Midbrain (tissue), 1 donor: ENCODE data around the gene OSBPL8.
A peak's percentile ranks its signal among the peaks of the same experiment; 100 is the strongest.
"Not testable (repeated sequence)": the region's sequence is repeated elsewhere in the genome, so short reads cannot be mapped to it uniquely, and the experiment has no call there.

Source experiments
- DNase-seq: peaks from one replicate; lab custom pipeline; 2025; lab: John Stamatoyannopoulos, UW

OSBPL8 gene

GRCh38 chr12:76360316-76360715 is 199.3 kb downstream of the OSBPL8 start:
- DNase-seq = no peak

DNA sequence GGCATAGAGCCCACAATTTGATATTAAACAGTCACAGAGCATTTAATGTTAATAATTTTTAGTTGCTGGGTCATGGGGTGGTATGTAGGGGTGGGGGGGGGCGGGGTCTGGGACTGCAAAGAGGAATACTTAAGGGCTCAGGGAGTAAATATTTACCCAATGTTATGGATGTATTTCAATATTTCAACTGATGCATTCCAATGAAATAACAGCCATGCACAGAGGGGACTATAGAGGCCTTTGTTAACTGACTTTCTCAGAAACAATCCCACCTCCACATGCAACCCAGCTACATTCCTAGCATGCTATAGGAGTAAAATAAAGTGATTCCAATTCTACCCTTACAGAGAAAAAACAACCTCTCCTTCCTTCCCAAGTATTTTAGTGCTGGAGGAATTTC is 203.5 kb downstream of the OSBPL8 start:
- no peak for DNase-seq

GRCh38 chr12:76348079-76348901 is 211.3 kb downstream of the OSBPL8 start, which contains the start of gene BBS10:
BBS10 (minus strand) TSS chr12:76348415; CDS start chr12:76348358, 57 bp downstream.
- peak; percentile 91 for DNase-seq

- DNase-seq = peak; percentile 72
These were observed 212.7 kb downstream of the OSBPL8 start for GRCh38 chr12:76346798-76347420.

DNA sequence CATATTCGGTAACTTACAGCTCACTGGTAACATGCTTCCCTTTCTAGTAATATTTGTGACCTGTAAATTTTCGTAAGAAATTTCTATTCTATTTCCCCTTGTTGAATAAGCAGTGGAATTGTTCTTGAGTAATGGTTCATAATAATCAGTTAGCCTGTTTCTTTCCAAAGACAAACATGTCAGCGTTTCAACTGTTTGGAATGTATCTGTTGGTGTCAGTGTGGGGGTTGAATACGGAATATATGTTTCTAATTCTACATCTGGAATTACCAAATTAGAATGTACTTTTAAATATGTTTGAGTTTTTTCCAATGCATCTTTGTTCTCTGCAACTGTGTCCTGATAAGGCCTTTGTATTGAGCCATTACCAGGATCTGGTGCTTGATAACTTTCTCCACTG is 213.3 kb downstream of the OSBPL8 start:
- DNase-seq = no peak

- no peak for DNase-seq
These were observed 214.0 kb downstream of the OSBPL8 start for GRCh38 chr12:76345569-76345968.

DNA sequence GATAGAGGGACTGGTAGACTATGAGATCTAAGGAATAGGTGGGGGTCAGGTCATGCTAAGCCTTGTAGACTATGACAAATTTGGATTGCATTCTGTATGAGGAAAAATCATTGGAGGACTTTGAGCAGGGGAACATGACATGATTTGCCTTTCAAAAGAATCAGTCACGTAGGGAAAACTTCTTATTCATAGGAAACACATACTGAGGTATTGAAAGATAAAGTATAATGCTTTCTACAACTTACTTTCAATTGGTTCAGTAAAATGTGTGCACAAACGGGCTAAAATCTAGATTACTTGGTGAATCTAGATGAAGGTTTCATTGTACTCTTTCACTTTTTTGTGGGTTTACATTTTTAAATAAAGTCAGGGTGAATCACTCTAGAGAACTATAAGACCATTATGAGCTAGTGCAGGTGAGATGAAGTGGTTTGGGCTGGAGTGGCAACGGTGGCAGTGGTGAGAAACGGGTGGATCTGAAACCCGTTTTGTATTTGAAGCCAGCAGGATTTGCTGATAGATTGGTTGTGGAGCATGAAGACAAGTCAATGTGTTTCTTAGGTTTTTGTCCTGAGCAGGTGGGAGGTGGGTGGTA is 218.0 kb downstream of the OSBPL8 start:
- no peak for DNase-seq

GRCh38 chr12:76340680-76341435 is 218.7 kb downstream of the OSBPL8 start:
- no peak for DNase-seq

DNA sequence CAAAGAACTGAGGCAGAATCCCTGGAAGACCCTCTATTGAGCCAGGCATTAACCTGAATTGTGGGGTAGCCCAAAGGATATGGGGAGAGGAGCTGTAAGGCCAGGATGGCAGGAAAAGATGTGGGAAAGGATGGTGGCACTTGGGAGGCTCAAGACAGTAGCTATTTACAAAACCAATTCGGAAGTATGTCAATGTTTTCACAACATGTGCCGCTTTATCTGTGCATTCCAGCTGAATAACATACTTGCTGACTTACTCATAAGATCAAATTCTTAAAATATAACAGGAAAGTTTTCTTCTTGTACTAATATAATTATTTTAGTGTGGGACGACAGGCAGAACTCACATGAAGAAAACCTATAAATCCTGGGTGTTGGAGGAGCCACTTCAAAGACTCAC is 222.0 kb downstream of the OSBPL8 start:
- no peak for DNase-seq

- no peak for DNase-seq
These were observed 227.0 kb downstream of the OSBPL8 start for GRCh38 chr12:76332606-76333005.

GRCh38 chr12:76329606-76330005 is 230.0 kb downstream of the OSBPL8 start:
- no peak for DNase-seq

GRCh38 chr12:76329159-76329558 is 230.4 kb downstream of the OSBPL8 start:
- DNase-seq = no peak

- not testable (repeated sequence) for DNase-seq
These were observed 239.8 kb downstream of the OSBPL8 start for GRCh38 chr12:76319595-76320319.

DNA sequence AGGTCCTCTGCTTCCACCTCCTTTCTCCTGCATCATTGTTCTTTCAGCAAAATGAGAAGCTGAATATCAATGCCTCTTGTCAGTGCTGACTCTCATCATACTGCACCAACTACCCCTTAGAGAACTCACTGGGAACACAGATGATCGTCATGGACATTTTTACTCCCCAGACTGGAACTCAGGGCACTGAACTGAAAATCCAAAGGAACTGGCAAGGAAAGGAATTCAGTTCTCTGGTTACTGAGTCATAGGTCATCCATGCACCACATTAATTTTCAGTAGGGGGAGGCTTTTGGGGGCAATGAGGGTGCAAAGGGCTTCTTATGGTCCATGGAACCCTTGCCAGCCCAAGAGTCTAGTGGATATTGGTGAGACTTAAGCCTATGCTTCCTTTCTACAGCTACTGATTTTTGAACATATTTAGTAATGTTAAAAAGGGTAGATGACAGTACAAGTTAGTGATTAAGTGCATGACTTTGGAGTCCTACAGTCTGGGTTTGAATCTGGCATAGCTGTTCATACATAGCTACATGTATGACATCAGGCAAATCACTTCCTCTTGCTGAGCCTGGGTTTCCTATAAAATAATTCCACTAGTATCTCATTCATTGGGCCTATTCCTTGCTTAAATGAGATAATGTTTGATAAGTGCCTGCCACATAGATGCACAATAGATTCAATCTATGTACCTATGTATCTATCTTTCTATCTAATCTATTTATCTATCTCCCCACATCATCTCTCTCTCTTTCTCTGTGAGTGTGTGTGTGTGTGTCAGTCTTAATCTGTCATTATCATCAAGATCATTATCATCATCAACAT is 240.6 kb downstream of the OSBPL8 start:
- DNase-seq = no peak

GRCh38 chr12:76317976-76318375 is 241.6 kb downstream of the OSBPL8 start:
- no peak for DNase-seq

DNA sequence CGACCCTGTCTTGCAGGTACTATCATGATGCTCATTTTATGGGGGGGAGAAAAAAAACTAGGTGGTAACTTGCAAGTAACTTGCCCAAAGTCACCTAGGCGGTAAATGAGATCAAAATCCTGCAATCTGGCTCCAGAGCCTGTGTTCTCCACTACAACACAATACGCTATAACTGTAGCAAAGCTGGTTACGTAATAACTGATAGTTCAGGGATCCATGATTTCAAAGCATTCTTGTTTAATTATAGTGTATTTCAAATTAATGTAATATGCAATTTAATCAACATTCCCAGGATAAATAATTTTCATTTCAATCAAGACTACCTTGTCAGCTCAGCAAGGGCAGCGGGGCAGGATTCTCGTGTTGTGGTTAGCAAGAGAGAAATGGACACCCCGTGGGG is 243.1 kb downstream of the OSBPL8 start:
- DNase-seq = no peak

DNA sequence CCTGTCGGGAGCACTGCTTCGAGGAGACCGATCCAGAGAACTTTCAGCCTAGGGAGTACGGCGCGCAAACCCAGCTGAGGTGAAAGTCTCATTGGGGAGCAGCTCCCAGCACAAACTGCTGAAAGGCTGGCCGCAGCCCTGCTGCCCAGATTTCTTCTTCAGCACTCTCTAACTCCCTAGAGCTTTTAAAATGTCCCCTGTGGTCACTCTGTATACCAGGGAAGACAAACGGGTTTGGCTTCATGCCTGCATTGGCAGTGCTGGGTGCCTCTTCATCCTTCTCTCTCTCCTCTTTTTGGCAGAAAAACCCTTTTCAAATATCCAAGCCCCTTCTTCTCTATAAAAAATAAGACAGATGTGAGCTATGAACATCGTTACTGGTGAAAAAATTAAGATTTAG is 246.3 kb downstream of the OSBPL8 start:
- no peak for DNase-seq

- no peak for DNase-seq
These were observed 247.3 kb downstream of the OSBPL8 start for GRCh38 chr12:76312315-76312714.

DNA sequence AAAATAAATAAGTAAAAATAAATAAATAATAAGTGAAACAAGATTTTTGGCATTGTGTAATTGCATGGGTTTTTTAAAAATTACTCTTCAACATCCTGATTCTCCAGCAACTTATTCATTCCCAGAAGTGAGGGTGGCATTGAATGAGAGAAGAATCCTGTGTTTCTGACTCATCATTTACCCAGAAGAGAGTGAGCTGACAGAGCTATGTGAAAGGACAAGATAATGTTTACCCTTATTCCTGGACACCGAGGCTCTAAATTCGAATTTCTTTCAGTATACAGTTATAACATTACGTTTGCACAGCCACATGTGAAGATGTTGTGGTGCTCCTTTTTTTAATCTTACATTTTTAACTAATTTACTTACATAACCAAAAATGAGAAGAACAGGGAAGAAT is 247.8 kb downstream of the OSBPL8 start:
- DNase-seq = no peak

DNA sequence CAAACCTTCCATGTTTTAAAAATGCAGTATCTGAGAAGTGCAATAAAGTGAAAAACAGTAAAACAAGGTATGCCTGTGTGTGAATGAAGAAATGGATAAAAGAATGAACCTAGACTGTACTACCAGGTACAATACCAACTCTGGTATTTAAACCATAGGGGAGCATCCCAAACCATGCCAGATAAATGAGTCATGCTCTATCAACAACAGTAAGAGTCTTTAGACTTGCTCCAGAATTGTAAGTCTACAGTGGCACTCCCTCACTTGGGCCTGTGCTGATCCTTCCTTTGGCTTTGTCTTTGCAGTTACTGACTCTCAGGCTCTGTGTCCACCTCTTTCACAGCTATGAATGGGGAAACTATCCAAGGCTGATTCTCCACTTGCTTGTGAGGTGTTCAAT is 249.5 kb downstream of the OSBPL8 start:
- DNase-seq = no peak

DNA sequence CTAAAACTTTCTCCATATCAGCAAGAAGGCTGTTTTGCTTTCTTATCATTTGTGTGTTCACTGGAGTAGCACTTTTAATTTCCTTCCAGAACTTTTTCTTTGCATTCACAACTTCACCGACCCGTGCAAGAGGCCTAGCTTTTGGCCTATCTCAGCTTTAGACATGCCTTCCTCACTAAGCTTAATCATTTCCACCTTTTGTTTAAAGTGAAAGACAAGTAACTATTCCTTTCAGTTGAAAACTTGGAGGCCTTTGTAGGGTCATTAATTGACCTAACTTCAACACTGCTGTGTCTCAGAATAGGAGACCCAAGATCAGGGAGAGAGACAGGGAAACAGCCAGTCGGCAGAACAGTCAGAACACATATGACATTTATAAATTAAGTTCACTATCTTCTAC is 250.7 kb downstream of the OSBPL8 start:
- DNase-seq = no peak
